Upper lobe of left lung (tissue), 6 donors: Measurements from ENCODE around the gene KCNAB2. TPM values are rescaled to one million over a fixed set of nuclear protein-coding genes. Genes with fewer than 3 reads are reported as not detected.

Experiments
- ATAC-seq, 2 donors: fragments of 200-7000 bp; cut with Tn5 transposase; one replicate each; pipeline ENCODE4 v1.9.1; 2022; ENCODE audit warnings: mild to moderate bottlenecking in 2 of 2, moderate library complexity in 2 of 2; ENCODE audit not compliant: low FRiP score in 2 of 2
- DNase-seq, 2 donors: peaks; one replicate each; pipeline ENCODE4 v3.0.0-alpha.2; 2019 to 2020
- H3K27ac ChIP-seq, 4 donors: fragments of 200-600 bp; sonication (generic); one replicate each; pipeline ENCODE4 v1.5.1; 2016 to 2019
- H3K27me3 ChIP-seq, 4 donors: fragments of 200-600 bp; sonication (generic); one replicate each; pipeline ENCODE4 v1.5.1; 2017 to 2019
- H3K36me3 ChIP-seq, 4 donors: fragments of 200-600 bp; sonication (generic); one replicate each; pipeline ENCODE4 v1.5.1; 2016 to 2019
- H3K4me1 ChIP-seq, 4 donors: fragments of 200-600 bp; sonication (generic); one replicate each; pipeline ENCODE4 v1.5.1; 2018 to 2019
- H3K4me3 ChIP-seq, 4 donors: fragments of 200-600 bp; sonication (generic); one replicate each; pipeline ENCODE4 v1.5.1; 2017 to 2019; ENCODE audit warnings: mild to moderate bottlenecking in 2 of 4, moderate library complexity in 1 of 4
- H3K9me3 ChIP-seq, 4 donors: fragments of 200-600 bp; sonication (generic); one replicate each; pipeline ENCODE4 v1.5.1; 2018 to 2019
- CTCF ChIP-seq, 6 experiments: fragments of 450-650 bp in 4 of 6; fragments of 200-600 bp in 2 of 6; sonication (generic) in 2 of 6; IDR thresholded peaks; one replicate each; pipeline ENCODE4 v1.5.1; 2016 to 2019; ENCODE audit warnings: antibody characterized with exemption in 6 of 6
- EP300 ChIP-seq, 4 donors: sonication (generic); formaldehyde crosslinking; IDR thresholded peaks; one replicate each; pipeline ENCODE4 v1.5.1; 2017; ENCODE audit warnings: antibody characterized with exemption in 4 of 4, control low read depth in 2 of 4
- POLR2A ChIP-seq, 4 donors: fragments of 450-650 bp; IDR thresholded peaks; one replicate each; pipeline ENCODE4 v1.5.1; 2016 to 2017; ENCODE audit warnings: antibody characterized with exemption in 4 of 4, mild to moderate bottlenecking in 2 of 4
- POLR2AphosphoS5 ChIP-seq, 2 donors: sonication (generic); formaldehyde crosslinking; IDR thresholded peaks; one replicate each; pipeline ENCODE4 v1.5.1; 2017; ENCODE audit warnings: antibody characterized with exemption in 2 of 2
- WGBS, 2 donors: methylation state at CpG; one replicate each; pipeline ENCODE4 v1.1.5; 2017 to 2018; 5-methylcytosine and 5-hydroxymethylcytosine counted together
- total RNA-seq, 6 donors: library from RNA; depleted of rRNA in 4 of 6; stranded (reverse); fragments of >200 nt in 4 of 6; gene quantifications; one replicate each; pipeline versions ENCODE4 v1.1.0 to v1.2.1, GENCODE V29; 2016 to 2021
- donor health status: DM: no; HTN: no; CAD: no; lungs with moderate emphysema.
- donor health status: DM: no; HTN: yes; CAD: no; lungs with severe emphysema.

KCNAB2 gene
- total RNA-seq, 6 donors from 2014 or later, result 36.9 to 129 (median 97.8) TPM

GRCh38 chr1:6133146-6133895 is 87.6 kb downstream of the KCNAB2 start:
- Histone ChIP-seq H3K27me3 (no peaks in the 10 kb centered on the region), H3K36me3 (no peaks in the 10 kb centered on the region), H3K9me3 (peaks cover 0 to 6% (median 2%) of the 10 kb centered on the region in 4 donors), H3K27ac (no peak overlapping the region), H3K4me1 (no peaks in the 10 kb centered on the region), H3K4me3 (no peak overlapping the region)
- DNase-seq, result no peak
- no peak for ATAC-seq
- TF ChIP-seq EP300 (IDR thresholded peaks at IDR 0.05) (no peak), CTCF (IDR thresholded peaks at IDR 0.05) (no peak), POLR2AphosphoS5 (IDR thresholded peaks at IDR 0.05) (no peak), POLR2A (IDR thresholded peaks at IDR 0.05) (no peak)
- WGBS, 2 donors, result 80 to 83% methylated on average over 9 to 15 of the region's 15 CpGs

GRCh38 chr1:6134206-6134605 is 88.5 kb downstream of the KCNAB2 start:
- Histone ChIP-seq H3K27me3 (no peaks in the 10 kb centered on the region), H3K9me3 (peaks cover 0 to 6% (median 2%) of the 10 kb centered on the region in 4 donors), H3K27ac (no peak overlapping the region), H3K4me3 (no peak overlapping the region), H3K36me3 (no peaks in the 10 kb centered on the region), H3K4me1 (no peaks in the 10 kb centered on the region)
- DNase-seq (no peak), ATAC-seq (no peak)
- TF ChIP-seq POLR2AphosphoS5 (IDR thresholded peaks at IDR 0.05) (no peak), POLR2A (IDR thresholded peaks at IDR 0.05) (no peak), EP300 (IDR thresholded peaks at IDR 0.05) (no peak), CTCF (IDR thresholded peaks at IDR 0.05) (no peak)
- WGBS, 2 donors, result 90 to 95% methylated on average over 10 of the region's 11 CpGs

- Histone ChIP-seq H3K36me3 (no peaks in the 10 kb centered on the region), H3K4me1 (no peaks in the 10 kb centered on the region), H3K4me3 (no peak overlapping the region), H3K9me3 (peaks cover 0 to 6% (median 2%) of the 10 kb centered on the region in 4 donors), H3K27ac (no peak overlapping the region), H3K27me3 (no peaks in the 10 kb centered on the region)
- ATAC-seq, result no peak
- TF ChIP-seq EP300 (IDR thresholded peaks at IDR 0.05) (no peak), POLR2AphosphoS5 (IDR thresholded peaks at IDR 0.05) (no peak), POLR2A (IDR thresholded peaks at IDR 0.05) (no peak), CTCF (IDR thresholded peaks at IDR 0.05) (no peak)
- 71 to 86% methylated on average over 5 to 20 of the region's 22 CpGs for WGBS, 2 donors
- no peak for DNase-seq
Measured at GRCh38 chr1:6134741-6135510, 89.2 kb downstream of the KCNAB2 start.

- Histone ChIP-seq H3K27me3 (no peaks in the 10 kb centered on the region), H3K27ac (no peak overlapping the region), H3K4me3 (no peak overlapping the region), H3K4me1 (no peaks in the 10 kb centered on the region), H3K36me3 (no peaks in the 10 kb centered on the region), H3K9me3 (peaks cover 0 to 6% (median 2%) of the 10 kb centered on the region in 4 donors)
- DNase-seq (no peak), ATAC-seq (no peak)
- 76 to 78% methylated on average over 10 to 16 of the region's 16 CpGs for WGBS, 2 donors
- TF ChIP-seq EP300 (IDR thresholded peaks at IDR 0.05) (no peak), CTCF (IDR thresholded peaks at IDR 0.05) (no peak), POLR2A (IDR thresholded peaks at IDR 0.05) (no peak), POLR2AphosphoS5 (IDR thresholded peaks at IDR 0.05) (no peak)
Measured at GRCh38 chr1:6136516-6137220, 91.0 kb downstream of the KCNAB2 start.
